ENCODE measurements around the gene FOXP1. TPM values are rescaled to one million over a fixed set of nuclear protein-coding genes. Genes with fewer than 3 reads are reported as not detected.

FOXP1 gene
- total RNA-seq, 1 experiment from 2014 or later = 2.9 TPM

DNA sequence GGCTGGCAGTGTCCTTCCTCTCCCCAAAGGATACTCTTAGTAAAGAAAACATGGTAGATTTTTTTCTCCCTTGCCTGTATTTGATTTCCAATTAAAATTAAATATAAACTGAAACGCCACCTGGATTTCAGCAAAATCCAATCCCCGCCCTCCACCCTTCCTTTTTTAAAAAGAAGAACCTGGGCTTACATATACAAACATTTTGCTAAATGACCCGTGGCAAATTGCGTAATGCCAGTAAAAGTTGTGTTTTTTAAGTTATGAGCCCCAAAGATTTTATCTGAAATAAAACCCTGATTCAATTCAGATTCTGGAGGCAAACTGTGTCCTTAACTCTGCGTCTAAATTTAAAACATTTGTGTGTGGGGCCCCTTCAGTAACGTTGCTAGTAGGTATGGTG is 403.0 kb downstream of the FOXP1 start:
- TF ChIP-seq TCF7L2 (IDR thresholded peaks at IDR 0.05; ENCODE audit: low read depth, low read length) (no peak), POLR2AphosphoS5 (IDR thresholded peaks at IDR 0.05; ENCODE audit: low read depth, low read length) (no peak), REST (IDR thresholded peaks at IDR 0.05; ENCODE audit: insufficient read depth in 1 of 2, low read depth in 2 of 2, low read length in 1 of 2) (no peak), SIN3A (IDR thresholded peaks at IDR 0.05; ENCODE audit: borderline replicate concordance, insufficient read depth, low read depth, low read length) (no peak)
- TF ChIP-seq, protein P1, sequence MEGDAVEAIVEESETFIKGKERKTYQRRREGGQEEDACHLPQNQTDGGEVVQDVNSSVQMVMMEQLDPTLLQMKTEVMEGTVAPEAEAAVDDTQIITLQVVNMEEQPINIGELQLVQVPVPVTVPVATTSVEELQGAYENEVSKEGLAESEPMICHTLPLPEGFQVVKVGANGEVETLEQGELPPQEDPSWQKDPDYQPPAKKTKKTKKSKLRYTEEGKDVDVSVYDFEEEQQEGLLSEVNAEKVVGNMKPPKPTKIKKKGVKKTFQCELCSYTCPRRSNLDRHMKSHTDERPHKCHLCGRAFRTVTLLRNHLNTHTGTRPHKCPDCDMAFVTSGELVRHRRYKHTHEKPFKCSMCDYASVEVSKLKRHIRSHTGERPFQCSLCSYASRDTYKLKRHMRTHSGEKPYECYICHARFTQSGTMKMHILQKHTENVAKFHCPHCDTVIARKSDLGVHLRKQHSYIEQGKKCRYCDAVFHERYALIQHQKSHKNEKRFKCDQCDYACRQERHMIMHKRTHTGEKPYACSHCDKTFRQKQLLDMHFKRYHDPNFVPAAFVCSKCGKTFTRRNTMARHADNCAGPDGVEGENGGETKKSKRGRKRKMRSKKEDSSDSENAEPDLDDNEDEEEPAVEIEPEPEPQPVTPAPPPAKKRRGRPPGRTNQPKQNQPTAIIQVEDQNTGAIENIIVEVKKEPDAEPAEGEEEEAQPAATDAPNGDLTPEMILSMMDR (IDR thresholded peaks at IDR 0.05) = no peak
- H3K27ac ChIP-seq (ENCODE audit: low read length) = no peak overlapping the region
- DNase-seq (ENCODE audit: low read depth, low spot score) (no peak), ATAC-seq (no peak)
- CTCF ChIA-PET = no interaction called here
- H3K36me3 ChIP-seq (ENCODE audit: control insufficient read depth, insufficient read depth, low read length) = no peaks in the 10 kb centered on the region
- POLR2A ChIA-PET = no interaction called here
- no peaks in the 10 kb centered on the region for H3K27me3 ChIP-seq (ENCODE audit: control insufficient read depth, insufficient read depth, low read length)
- H3K4me1 ChIP-seq (ENCODE audit: control insufficient read depth, insufficient read depth, low read length) = no peaks in the 10 kb centered on the region
- no peak overlapping the region for H3K4me3 ChIP-seq (ENCODE audit: low read depth in 2 of 2, low read length in 2 of 2)
- in situ Hi-C loops (cut with HindIII; ENCODE audit: low pct_unique_long_range_greater_than_20kb, low sequenced_read_pairs) (no loop called here), intact Hi-C loops (cut with micrococcal nuclease; ENCODE audit: unreplicated experiment) (no loop called here)
- no TSS peak for BruUV-seq (replicated peaks)
- no peaks in the 10 kb centered on the region for H3K9me3 ChIP-seq (ENCODE audit: control insufficient read depth, insufficient read depth, low read depth, low read length)

GRCh38 chr3:71177375-71177774 is 406.2 kb downstream of the FOXP1 start:
- intact Hi-C loops (cut with micrococcal nuclease; ENCODE audit: unreplicated experiment) (no loop called here), in situ Hi-C loops (cut with HindIII; ENCODE audit: low pct_unique_long_range_greater_than_20kb, low sequenced_read_pairs) (no loop called here)
- Histone ChIP-seq H3K27me3 (ENCODE audit: control insufficient read depth, insufficient read depth, low read length) (no peaks in the 10 kb centered on the region), H3K4me1 (ENCODE audit: control insufficient read depth, insufficient read depth, low read length) (no peaks in the 10 kb centered on the region), H3K27ac (ENCODE audit: low read length) (no peak overlapping the region), H3K36me3 (ENCODE audit: control insufficient read depth, insufficient read depth, low read length) (no peaks in the 10 kb centered on the region), H3K4me3 (ENCODE audit: low read depth in 2 of 2, low read length in 2 of 2) (no peak overlapping the region), H3K9me3 (ENCODE audit: control insufficient read depth, insufficient read depth, low read depth, low read length) (no peaks in the 10 kb centered on the region)
- no peak for DNase-seq (ENCODE audit: low read depth, low spot score)
- no TSS peak for BruUV-seq (replicated peaks)
- CTCF ChIA-PET = interaction anchor here (0.6 kb wide), 1 partner anchor 139 kb away, joined by 5 read pairs; no protein-coding TSS in a partner anchor
- POLR2A ChIA-PET = no interaction called here
- no peak for ATAC-seq
- TF ChIP-seq, protein P1 (IDR thresholded peaks at IDR 0.05) = no peak
- no peak for TF ChIP-seq REST (IDR thresholded peaks at IDR 0.05; ENCODE audit: insufficient read depth in 1 of 2, low read depth in 2 of 2, low read length in 1 of 2)

All from Panc1 (cell line).